NCI-H510A treated with DMSO at 0.1 percent for 48 hours (cell line): Measurements from ENCODE around the gene SLC35E2B.

Source experiments
- DNase-seq: peaks from one replicate; lab custom pipeline; 2025; lab: John Stamatoyannopoulos, UW

Gene SLC35E2B

DNA sequence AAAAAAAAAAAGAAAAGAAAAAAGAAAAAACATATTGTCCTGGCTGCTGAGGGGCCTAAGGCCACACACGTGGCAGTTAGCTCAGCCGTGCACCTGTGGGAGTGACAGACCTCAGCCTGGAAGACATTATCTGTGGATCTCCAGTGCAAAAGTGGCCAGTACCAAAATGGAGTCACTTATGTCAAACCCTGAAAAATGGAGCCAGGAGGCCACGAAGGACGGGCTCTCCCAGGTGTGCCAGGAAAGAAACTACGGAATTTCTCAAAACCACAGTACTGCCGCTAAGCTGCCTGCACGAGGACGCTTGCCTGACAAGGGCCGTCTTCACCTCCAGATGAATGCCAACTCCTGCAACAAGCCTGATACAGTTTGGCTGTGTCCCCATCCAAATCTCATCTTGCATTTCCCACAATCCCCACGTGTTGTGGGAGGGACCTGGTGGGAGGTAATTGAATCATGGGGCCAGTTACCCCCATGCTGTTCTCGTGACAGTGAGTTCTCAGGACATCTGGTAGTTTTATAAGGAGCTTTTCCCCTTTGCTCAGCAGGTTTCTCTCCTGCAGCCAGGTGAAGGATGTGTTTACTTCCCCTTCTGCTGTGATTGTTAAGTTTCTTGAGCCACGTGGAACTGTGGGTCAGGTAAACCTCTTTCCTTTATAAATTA, 82.6 kb downstream of the SLC35E2B start:
- no peak for DNase-seq
